HG02970 (cell line): Measurements from ENCODE around the gene LY6G5C.
"Not testable (repeated sequence)": the region's sequence is repeated elsewhere in the genome, so short reads cannot be mapped to it uniquely, and the experiment has no call there.

ENCODE experiments used
- ATAC-seq: cut with Tn5 transposase; IDR thresholded peaks from one replicate; pipeline ENCODE4 v1.9.1; 2021; ENCODE audit warnings: mild to moderate bottlenecking, moderate library complexity, moderate number of reproducible peaks; ENCODE audit not compliant: unreplicated experiment, low FRiP score

Gene LY6G5C

DNA sequence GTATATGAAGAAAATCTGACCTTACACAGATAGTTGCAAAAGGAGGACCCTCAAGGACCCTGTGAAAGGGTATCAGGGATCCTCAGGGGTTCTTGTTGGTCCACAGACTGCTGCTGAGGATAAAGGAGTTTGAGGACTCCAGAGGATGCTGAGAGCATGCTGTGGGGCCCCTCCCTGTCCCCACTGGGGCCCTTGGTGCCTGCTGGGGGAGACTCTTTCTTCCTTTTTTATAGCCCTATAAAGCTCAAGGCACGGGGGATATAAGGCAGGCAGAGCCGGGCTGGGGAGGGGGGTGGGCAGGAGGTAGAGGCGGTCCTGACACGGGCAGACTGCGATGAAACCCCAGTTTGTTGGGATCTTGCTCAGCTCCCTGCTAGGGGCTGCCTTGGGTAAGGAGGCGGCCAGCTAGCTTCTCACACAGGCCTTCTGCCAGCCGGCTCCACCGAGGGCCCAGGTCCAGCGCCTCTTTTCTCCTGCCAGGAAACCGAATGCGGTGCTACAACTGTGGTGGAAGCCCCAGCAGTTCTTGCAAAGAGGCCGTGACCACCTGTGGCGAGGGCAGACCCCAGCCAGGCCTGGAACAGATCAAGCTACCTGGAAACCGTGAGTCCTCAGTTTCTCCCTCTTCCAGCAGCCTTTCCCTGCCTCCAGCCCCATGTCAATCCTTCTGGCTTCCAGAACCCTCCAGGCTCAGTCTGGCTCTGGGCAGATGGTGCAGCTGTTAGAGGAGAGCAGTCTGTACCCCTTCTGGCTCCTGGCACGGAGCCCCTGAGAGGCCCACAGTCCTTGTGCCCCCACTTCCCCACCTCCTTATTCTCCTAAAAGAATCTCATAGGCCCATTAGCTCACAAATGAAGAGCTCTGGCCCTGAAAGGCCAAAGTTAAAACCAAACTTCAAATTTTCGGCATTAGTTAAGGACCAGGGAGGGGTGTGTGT, 34.4 kb upstream of the LY6G5C start, which contains the start of gene LY6G6D:
Gene LY6G6D, plus strand, starts transcription at position 327 of the 937 bp plus-strand sequence. Its CDS starts 8 bp downstream, at position 335.
- ATAC-seq, result no peak

GRCh38 chr6:31713991-31714684, 33.3 kb upstream of the LY6G5C start:
- no peak for ATAC-seq

DNA sequence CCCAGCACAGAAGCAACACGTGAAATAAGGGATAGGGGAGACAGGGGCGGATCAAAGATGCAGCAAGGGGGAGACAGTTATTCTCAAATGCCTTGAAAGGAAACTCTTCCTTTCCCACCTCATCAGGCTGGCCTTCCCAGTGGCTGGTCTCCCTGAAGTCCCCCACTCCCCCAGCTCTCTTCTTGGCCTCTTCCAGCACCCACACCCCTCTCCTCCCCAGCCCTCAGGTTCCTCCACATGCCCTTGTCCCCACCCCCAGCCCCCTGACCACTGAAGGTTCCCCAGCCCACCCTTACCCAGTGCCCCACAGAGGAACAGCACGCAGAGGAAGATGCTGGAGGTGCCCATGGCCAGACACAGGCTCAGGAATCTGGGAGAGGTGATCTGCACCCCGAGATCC, 32.6 kb upstream of the LY6G5C start:
- no peak for ATAC-seq

DNA sequence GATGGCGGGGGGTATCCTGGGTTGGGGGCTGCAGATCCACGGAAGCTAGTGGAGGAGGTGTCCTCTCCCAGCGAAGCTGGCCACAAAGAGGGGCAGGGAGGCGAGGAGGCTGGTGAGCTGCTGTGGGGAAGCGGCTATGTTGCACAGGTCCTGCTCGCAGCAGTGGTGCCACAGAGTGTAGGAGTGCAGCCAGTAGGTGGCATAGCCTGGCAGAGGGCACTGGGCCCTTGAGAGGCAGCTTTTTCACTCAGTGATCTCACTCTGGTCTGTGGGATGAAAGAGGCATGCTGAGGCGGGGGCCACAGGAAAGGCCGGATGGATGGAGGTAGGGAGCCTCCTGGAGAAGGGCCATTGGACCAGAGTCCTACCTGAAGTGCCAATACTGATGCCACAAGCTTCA, 31.4 kb upstream of the LY6G5C start:
- no peak for ATAC-seq

GRCh38 chr6:31711233-31711632, 30.4 kb upstream of the LY6G5C start:
- no peak for ATAC-seq

GRCh38 chr6:31710523-31711219, 29.8 kb upstream of the LY6G5C start:
- no peak for ATAC-seq

DNA sequence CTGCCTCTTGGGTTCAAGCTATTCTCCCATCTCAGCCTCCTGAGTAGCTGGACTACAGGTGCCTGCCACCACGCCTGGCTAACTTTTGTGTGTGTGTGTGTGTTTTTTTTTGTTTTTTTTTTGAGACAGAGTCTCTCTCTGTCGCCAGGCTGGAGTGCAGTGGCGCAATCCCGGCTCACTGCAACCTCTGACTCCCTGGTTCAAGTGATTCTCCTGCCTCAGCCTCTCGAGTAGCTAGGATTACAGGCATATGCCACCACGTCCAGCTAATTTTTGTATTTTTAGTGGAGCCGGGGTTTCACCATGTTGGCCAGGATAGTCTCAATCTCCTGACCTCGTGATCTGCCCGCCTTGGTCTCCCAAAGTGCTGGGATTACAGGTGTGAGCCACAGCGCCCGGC, 28.3 kb upstream of the LY6G5C start:
- ATAC-seq, result not testable (repeated sequence)

DNA sequence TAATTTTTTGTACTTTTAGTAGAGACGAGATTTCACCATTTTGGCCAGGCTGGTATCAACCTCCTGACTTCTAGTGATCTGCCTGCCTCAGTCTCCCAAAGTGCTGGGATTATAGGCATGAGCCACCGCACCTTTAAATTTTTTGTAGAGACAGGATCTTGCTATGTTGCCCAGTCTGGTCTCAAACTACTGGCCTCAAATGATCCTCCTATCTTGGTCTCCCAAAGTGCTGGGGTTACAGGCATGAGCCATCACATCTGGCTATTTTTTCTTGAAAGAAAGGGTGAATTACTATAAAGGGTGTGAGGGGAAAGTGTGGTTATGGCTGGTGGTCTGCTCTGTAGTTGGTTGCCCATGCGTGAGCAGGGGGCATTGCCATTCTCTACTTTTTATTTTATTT, 27.4 kb upstream of the LY6G5C start:
- ATAC-seq, result no peak

- ATAC-seq, result no peak
Measured at GRCh38 chr6:31707701-31708100, 26.8 kb upstream of the LY6G5C start.

- no peak for ATAC-seq
Measured at GRCh38 chr6:31706599-31706998, 25.7 kb upstream of the LY6G5C start, which contains the start of gene LY6G6F. LY6G6F (plus strand) TSS chr6:31706866; CDS start chr6:31706907, 41 bp downstream.

- no peak for ATAC-seq
Measured at GRCh38 chr6:31705931-31706330, 25.1 kb upstream of the LY6G5C start.

- peak; percentile 93 for ATAC-seq
Measured at GRCh38 chr6:31702819-31703716, 22.2 kb upstream of the LY6G5C start, which contains the start of gene ABHD16A. ABHD16A (minus strand) TSS chr6:31703324; CDS start chr6:31703281, 43 bp downstream.

DNA sequence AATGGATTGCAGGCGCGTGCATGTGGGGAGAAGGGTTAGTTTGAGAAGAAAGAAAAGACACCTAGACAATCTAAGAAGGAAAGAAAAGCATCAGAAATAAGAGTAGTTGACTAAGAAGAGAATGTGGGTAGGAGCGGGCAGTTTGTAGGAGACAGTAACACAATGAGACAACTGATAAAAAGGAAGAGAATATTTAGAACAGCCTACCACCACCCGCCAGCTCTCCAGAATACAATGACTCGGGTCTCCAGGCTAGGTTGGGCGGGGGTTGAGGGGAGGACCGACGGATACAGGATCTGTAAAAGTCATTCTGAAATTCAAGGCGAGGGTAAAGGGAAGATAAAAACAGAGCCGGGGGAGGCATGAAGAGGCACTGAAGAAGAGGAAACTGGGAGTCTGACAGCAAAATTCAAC, 21.5 kb upstream of the LY6G5C start:
- no peak for ATAC-seq

DNA sequence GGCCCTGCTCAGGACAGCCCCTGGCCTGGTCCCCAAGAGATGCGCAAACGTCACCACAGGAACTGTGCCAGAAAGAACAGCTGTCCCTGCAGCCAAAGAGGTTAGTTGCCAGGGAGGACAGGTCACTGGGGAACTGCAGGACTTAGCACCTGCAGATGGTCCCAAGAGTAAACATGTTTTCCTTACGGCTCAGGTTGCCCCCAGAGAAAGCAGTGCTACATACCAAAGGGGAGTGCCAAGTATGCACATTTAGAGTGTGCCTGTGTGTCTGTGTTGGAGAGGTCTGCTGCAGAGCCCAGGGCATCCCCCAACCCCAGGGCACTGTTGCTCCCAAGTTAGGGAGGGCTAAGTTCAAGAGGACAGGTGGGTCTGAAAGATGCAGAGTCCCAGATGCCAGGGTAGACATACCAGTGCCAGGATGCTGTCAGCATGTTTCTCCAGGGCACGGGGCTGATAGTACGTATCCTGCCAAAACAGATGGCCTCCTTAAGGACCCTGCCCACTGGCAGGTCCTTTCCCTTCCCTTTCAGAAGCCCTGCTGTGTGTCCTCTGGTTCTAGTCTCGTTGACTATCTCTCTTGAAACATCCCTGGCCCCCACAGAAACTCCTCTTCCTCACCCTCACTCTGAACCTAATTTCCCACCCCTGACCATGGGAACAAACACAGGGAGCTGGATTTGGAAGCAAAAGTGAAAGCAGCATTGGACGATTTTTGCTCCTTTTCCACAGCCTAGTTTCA, 21.0 kb upstream of the LY6G5C start:
- no peak for ATAC-seq

DNA sequence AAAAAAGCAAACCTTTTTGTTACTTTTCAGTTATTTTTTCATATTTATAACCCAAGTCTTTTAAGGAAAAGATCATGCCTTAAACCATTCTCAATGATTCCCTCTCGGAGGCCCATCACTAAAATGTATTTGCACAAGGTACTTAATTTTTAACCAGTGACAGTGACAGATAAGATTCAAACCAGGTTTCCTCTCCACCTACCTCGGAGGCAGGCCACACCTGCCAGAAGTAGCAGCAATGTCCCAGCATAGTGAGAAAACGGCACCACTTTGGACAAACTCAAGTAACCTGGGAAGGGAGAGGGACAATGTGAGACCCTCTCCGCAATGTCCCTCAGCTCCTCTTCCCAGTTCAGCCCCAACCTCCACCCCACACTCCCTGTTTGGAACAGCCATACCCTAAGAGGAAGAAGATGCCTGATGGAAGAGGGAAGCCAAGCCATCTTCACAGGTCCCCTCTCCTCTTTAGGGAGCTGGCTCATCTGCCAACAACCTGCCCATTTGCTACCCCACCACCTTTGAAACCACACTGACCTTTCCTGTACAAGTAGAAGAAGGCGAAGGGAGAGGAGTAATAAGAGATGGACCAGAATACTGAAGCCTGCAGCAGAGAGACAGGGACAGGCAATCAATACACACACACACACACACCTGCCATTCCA, 20.0 kb upstream of the LY6G5C start:
- no peak for ATAC-seq

- no peak for ATAC-seq
Measured at GRCh38 chr6:31697555-31697954, 16.7 kb upstream of the LY6G5C start.

- ATAC-seq, result no peak
Measured at GRCh38 chr6:31693535-31693934, 12.7 kb upstream of the LY6G5C start.

GRCh38 chr6:31692886-31693285, 12.0 kb upstream of the LY6G5C start:
- ATAC-seq, result no peak

- ATAC-seq, result no peak
Measured at GRCh38 chr6:31692353-31692752, 11.5 kb upstream of the LY6G5C start.
